Inferior parietal cortex (tissue), 1 donor: Measurements from ENCODE around the gene RALGAPA2.
A peak's percentile ranks its signal among the peaks of the same experiment; 100 is the strongest.

Experiments used
- DNase-seq: peaks from one replicate; pipeline ENCODE4 v3.0.0-alpha.2; 2016; ENCODE audit errors: extremely low spot score

Gene RALGAPA2

GRCh38 chr20:20683481-20684321 is 28.7 kb downstream of the RALGAPA2 start:
- no peak for DNase-seq

- no peak for DNase-seq
Observed at GRCh38 chr20:20683020-20683419, 29.4 kb downstream of the RALGAPA2 start.

GRCh38 chr20:20680991-20681508 is 31.4 kb downstream of the RALGAPA2 start:
- no peak for DNase-seq

- DNase-seq = no peak
Observed at GRCh38 chr20:20679316-20679715, 33.1 kb downstream of the RALGAPA2 start.

- DNase-seq = no peak
Observed at GRCh38 chr20:20677186-20677585, 35.3 kb downstream of the RALGAPA2 start.

GRCh38 chr20:20668639-20669038 is 43.8 kb downstream of the RALGAPA2 start:
- DNase-seq = no peak

GRCh38 chr20:20666359-20666758 is 46.1 kb downstream of the RALGAPA2 start:
- no peak for DNase-seq

- DNase-seq = no peak
Observed at GRCh38 chr20:20665606-20666332, 46.7 kb downstream of the RALGAPA2 start.

GRCh38 chr20:20664795-20665589 is 47.5 kb downstream of the RALGAPA2 start:
- DNase-seq = peak; percentile 44

GRCh38 chr20:20663841-20664240 is 48.6 kb downstream of the RALGAPA2 start:
- DNase-seq = no peak

- DNase-seq = no peak
Observed at GRCh38 chr20:20658871-20659431, 53.5 kb downstream of the RALGAPA2 start.

GRCh38 chr20:20658123-20658522 is 54.3 kb downstream of the RALGAPA2 start:
- DNase-seq = no peak

- DNase-seq = no peak
Observed at GRCh38 chr20:20657092-20657491, 55.4 kb downstream of the RALGAPA2 start.

- no peak for DNase-seq
Observed at GRCh38 chr20:20655883-20656282, 56.6 kb downstream of the RALGAPA2 start.

- DNase-seq = no peak
Observed at GRCh38 chr20:20649945-20650344, 62.5 kb downstream of the RALGAPA2 start.

- no peak for DNase-seq
Observed at GRCh38 chr20:20643927-20644326, 68.5 kb downstream of the RALGAPA2 start.

- no peak for DNase-seq
Observed at GRCh38 chr20:20641783-20642182, 70.7 kb downstream of the RALGAPA2 start.

- no peak for DNase-seq
Observed at GRCh38 chr20:20638878-20639277, 73.6 kb downstream of the RALGAPA2 start.

GRCh38 chr20:20637998-20638725 is 74.3 kb downstream of the RALGAPA2 start:
- no peak for DNase-seq

- DNase-seq = no peak
Observed at GRCh38 chr20:20635006-20635405, 77.4 kb downstream of the RALGAPA2 start.

- no peak for DNase-seq
Observed at GRCh38 chr20:20632644-20633043, 79.8 kb downstream of the RALGAPA2 start.
